ENCODE results near the gene SEMA3G.

DNA sequence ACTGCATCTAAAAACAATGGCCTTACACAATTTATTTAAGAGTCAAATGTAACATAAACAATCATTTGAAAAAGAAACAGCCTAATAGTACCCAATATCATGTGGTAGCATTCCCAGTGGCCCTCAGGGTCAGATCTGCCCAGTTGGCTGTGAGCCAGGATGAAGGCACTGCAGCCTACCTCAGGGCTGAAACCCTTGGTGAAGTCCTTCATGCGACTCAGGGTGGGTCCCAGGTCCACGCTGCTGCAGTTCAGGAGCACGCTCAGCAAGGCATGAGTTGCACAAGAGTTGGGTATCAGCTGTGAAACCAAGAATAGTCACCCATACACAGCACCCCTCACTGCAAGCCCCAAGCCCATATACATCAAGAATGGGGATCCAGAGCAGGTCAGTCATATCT lies 37.1 kb downstream of the SEMA3G start:
- TF ChIP-seq, protein P1, sequence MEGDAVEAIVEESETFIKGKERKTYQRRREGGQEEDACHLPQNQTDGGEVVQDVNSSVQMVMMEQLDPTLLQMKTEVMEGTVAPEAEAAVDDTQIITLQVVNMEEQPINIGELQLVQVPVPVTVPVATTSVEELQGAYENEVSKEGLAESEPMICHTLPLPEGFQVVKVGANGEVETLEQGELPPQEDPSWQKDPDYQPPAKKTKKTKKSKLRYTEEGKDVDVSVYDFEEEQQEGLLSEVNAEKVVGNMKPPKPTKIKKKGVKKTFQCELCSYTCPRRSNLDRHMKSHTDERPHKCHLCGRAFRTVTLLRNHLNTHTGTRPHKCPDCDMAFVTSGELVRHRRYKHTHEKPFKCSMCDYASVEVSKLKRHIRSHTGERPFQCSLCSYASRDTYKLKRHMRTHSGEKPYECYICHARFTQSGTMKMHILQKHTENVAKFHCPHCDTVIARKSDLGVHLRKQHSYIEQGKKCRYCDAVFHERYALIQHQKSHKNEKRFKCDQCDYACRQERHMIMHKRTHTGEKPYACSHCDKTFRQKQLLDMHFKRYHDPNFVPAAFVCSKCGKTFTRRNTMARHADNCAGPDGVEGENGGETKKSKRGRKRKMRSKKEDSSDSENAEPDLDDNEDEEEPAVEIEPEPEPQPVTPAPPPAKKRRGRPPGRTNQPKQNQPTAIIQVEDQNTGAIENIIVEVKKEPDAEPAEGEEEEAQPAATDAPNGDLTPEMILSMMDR (IDR thresholded peaks at IDR 0.05), result no peak
- TF ChIP-seq POLR2A (IDR thresholded peaks at IDR 0.05), result no peak

Data from uterus (tissue), 2 donors.